HepG2 (cell line): ENCODE results near the gene LYSET. TPM values are rescaled to one million over a fixed set of nuclear protein-coding genes. Genes with fewer than 3 reads are reported as not detected.
A peak's percentile ranks its signal among the peaks of the same experiment; 100 is the strongest.

ENCODE experiments used
- ARID3A ChIP-seq: IDR thresholded peaks from 2 replicates; pipeline ENCODE4 v1.6.1; 2012; ENCODE audit warnings: low read depth, low read length, improper control_type of control experiment
- HOXA3 ChIP-seq: sonication (generic); formaldehyde crosslinking; IDR thresholded peaks from 2 replicates; pipeline ENCODE4 v1.5.0; 2020; ENCODE audit warnings: missing genetic modification reagents
- KIAA2018 ChIP-seq: sonication (generic); formaldehyde crosslinking; IDR thresholded peaks from 2 replicates; pipeline ENCODE4 v1.5.0; 2020; ENCODE audit warnings: mild to moderate bottlenecking, missing genetic modification reagents, borderline replicate concordance
- NAIF1 ChIP-seq: sonication (generic); formaldehyde crosslinking; IDR thresholded peaks from 2 replicates; pipeline ENCODE4 v1.5.0; 2020; ENCODE audit warnings: mild to moderate bottlenecking, missing genetic modification reagents, borderline replicate concordance
- RFXAP ChIP-seq: sonication (generic); formaldehyde crosslinking; IDR thresholded peaks from 2 replicates; pipeline ENCODE4 v1.4.0; 2020; ENCODE audit warnings: missing genetic modification reagents, borderline replicate concordance
- SOX6 ChIP-seq, 2 experiments: fragments of 450-650 bp in 1 of 2; sonication (generic) in 1 of 2; formaldehyde crosslinking in 1 of 2; IDR thresholded peaks; 2 replicates each; pipeline versions ENCODE4 v1.4.0 to v1.6.1; 2017 to 2020; ENCODE audit warnings: antibody characterized with exemption in 1 of 2, mild to moderate bottlenecking in 1 of 2, missing genetic modification reagents in 1 of 2
- TARDBP ChIP-seq: sonication (generic); formaldehyde crosslinking; IDR thresholded peaks from 2 replicates; pipeline ENCODE4 v1.8.0; 2022; ENCODE audit warnings: mild to moderate bottlenecking, missing genetic modification reagents
- THAP11 ChIP-seq: IDR thresholded peaks from 2 replicates; pipeline ENCODE4 v1.6.1; 2016; ENCODE audit warnings: missing biosample characterization, missing genetic modification reagents
- ZBTB38 ChIP-seq: sonication (generic); formaldehyde crosslinking; IDR thresholded peaks from 2 replicates; pipeline ENCODE4 v1.5.1; 2020; ENCODE audit warnings: mild to moderate bottlenecking, missing genetic modification reagents
- ZIK1 ChIP-seq: sonication (generic); formaldehyde crosslinking; IDR thresholded peaks from 2 replicates; pipeline ENCODE4 v1.5.0; 2020; ENCODE audit warnings: mild to moderate bottlenecking, low read depth, missing genetic modification reagents, borderline replicate concordance
- ZNF570 ChIP-seq: sonication (generic); formaldehyde crosslinking; IDR thresholded peaks from 2 replicates; pipeline ENCODE4 v1.4.0; 2020; ENCODE audit warnings: mild to moderate bottlenecking, missing genetic modification reagents, borderline replicate concordance
- ZNF616 ChIP-seq: sonication (generic); formaldehyde crosslinking; IDR thresholded peaks from 2 replicates; pipeline ENCODE4 v1.5.0; 2020; ENCODE audit warnings: low read depth, mild to moderate bottlenecking, missing genetic modification reagents
- ZNF687 ChIP-seq: sonication (generic); formaldehyde crosslinking; IDR thresholded peaks from 2 replicates; pipeline ENCODE4 v1.5.1; 2020; ENCODE audit warnings: mild to moderate bottlenecking, missing genetic modification reagents, moderate library complexity
- polyA plus RNA-seq, 8 experiments: library from polyadenylated mRNA; depleted of rRNA in 3 of 8; stranded (reverse) in 7 of 8; unstranded in 1 of 8; fragments of >200 nt; fragmentation: Illumina TruSeq in 4 of 8; extraction: Trizol in 4 of 8; gene quantifications; 2 replicates each; pipeline versions ENCODE4 v1.2.1 to v1.2.3, GENCODE V29; 2011 to 2016; ENCODE audit warnings: low read depth in 4 of 8, missing spikeins in 1 of 8, mixed read lengths in 1 of 8; ENCODE audit not compliant: insufficient read depth in 1 of 8
- total RNA-seq, 5 experiments: library from RNA; depleted of rRNA; stranded (reverse); fragments of >200 nt; fragmentation: Illumina TruSeq; extraction: Trizol; gene quantifications; 2 replicates each; pipeline ENCODE4 v1.2.3, GENCODE V29; 2016; ENCODE audit warnings: low read depth in 1 of 5

LYSET gene
- total and polyA plus RNA-seq, 2 of the 13 experiments (the other 11 are each of a cell fraction or from before 2014, with no cell fraction given): 19.1 to 36.6 TPM

GRCh38 chr14:93206793-93207467 is 21.8 kb downstream of the LYSET start, which contains the start of the genes GON7 and UBR7 (continued):
- TF ChIP-seq ARID3A (no peak), ZNF687 (CRISPR knock-in tag) (peak; percentile 97), ZNF616 (CRISPR knock-in tag) (0 out of 2 replicates have a peak, but pooled peaks have one; percentile 13), TARDBP (CRISPR knock-in tag) (peak; percentile 58; the same call in 1 of the 2 replicates), ZBTB38 (CRISPR knock-in tag) (peak; percentile 77), THAP11 (CRISPR knock-in tag) (peak; percentile 89), RFXAP (CRISPR knock-in tag) (no peak), ZNF570 (CRISPR knock-in tag) (no peak), NAIF1 (no peak), HOXA3 (CRISPR knock-in tag) (peak; percentile 85), KIAA2018 (CRISPR knock-in tag) (no peak), SOX6 (IDR thresholded peaks at IDR 0.05) (no peak), SOX6 (CRISPR knock-in tag; IDR thresholded peaks at IDR 0.05) (peak; percentile 72), ZIK1 (CRISPR knock-in tag) (peak; percentile 79)
